ENCODE measurements around the gene KMT2B. TPM values are rescaled to one million over a fixed set of nuclear protein-coding genes. Genes with fewer than 3 reads are reported as not detected.
A peak's percentile ranks its signal among the peaks of the same experiment; 100 is the strongest.

KMT2B gene
- total and polyA plus RNA-seq, 8 donors, result 8.3 to 92.4 (median 18.9) TPM

GRCh38 chr19:35704218-35704617, 13.6 kb upstream of the KMT2B start, which contains the start of gene ZBTB32:
ZBTB32 (plus strand) TSS chr19:35704558; CDS start chr19:35714627, 10,069 bp downstream.
- Histone ChIP-seq H3K27me3 (peaks cover 0 to 17% (median 0%) of the 10 kb centered on the region in 3 donors), H3K9me3 (no peaks in the 10 kb centered on the region), H3K27ac (no peak within 1 kb of the TSS), H3K4me1 (peaks cover 0 to 17% (median 16%) of the 10 kb centered on the region in 4 donors), H3K36me3 (no peaks in the 10 kb centered on the region), H3K4me3 (no peak within 1 kb of the TSS)
- intact Hi-C loops (cut with DNase I; ENCODE audit: low total_unique reads), result no loop called here
- no peak for TF ChIP-seq POLR2A (IDR thresholded peaks at IDR 0.05)
- no peak for TF ChIP-seq POLR2AphosphoS5 (IDR thresholded peaks at IDR 0.05)
- TF ChIP-seq CTCF (IDR thresholded peaks at IDR 0.05), result no peak
- no peak for TF ChIP-seq EP300 (IDR thresholded peaks at IDR 0.05)
- peak in 1 of 2 donors; percentile 68 for DNase-seq
- WGBS, 5 donors, result 30 to 46% (median 31%) methylated on average over 16 to 24 of the region's 24 CpGs

GRCh38 chr19:35708391-35708790, 9.4 kb upstream of the KMT2B start:
- TF ChIP-seq EP300 (IDR thresholded peaks at IDR 0.05) (no peak), POLR2AphosphoS5 (IDR thresholded peaks at IDR 0.05) (no peak), CTCF (IDR thresholded peaks at IDR 0.05) (no peak), POLR2A (IDR thresholded peaks at IDR 0.05) (no peak)
- Histone ChIP-seq H3K4me1 (peaks cover 0 to 2% (median under 1%) of the 10 kb centered on the region in 4 donors), H3K4me3 (no peak overlapping the region), H3K36me3 (no peaks in the 10 kb centered on the region), H3K27ac (no peak overlapping the region), H3K27me3 (peaks cover 0 to 9% (median 0%) of the 10 kb centered on the region in 3 donors), H3K9me3 (no peaks in the 10 kb centered on the region)
- WGBS, 5 donors, result 82 to 100% (median 97%) methylated on average over 1 of the region's 1 CpG
- intact Hi-C loops (cut with DNase I; ENCODE audit: low total_unique reads), result no loop called here
- peak in 1 of 2 donors; percentile 12 for DNase-seq

GRCh38 chr19:35710784-35711723, 6.7 kb upstream of the KMT2B start:
- Histone ChIP-seq H3K4me1 (peaks cover 7 to 13% (median 10%) of the 10 kb centered on the region in 4 donors), H3K4me3 (no peak overlapping the region), H3K27ac (peak overlapping the region in 2 of 5 donors; percentile 2 to 8), H3K36me3 (no peaks in the 10 kb centered on the region), H3K27me3 (no peaks in the 10 kb centered on the region), H3K9me3 (no peaks in the 10 kb centered on the region)
- no peak for DNase-seq
- TF ChIP-seq POLR2A (IDR thresholded peaks at IDR 0.05), result no peak
- TF ChIP-seq CTCF (IDR thresholded peaks at IDR 0.05), result no peak
- TF ChIP-seq EP300 (IDR thresholded peaks at IDR 0.05), result no peak
- TF ChIP-seq POLR2AphosphoS5 (IDR thresholded peaks at IDR 0.05), result no peak
- WGBS, 5 donors, result 42 to 59% (median 56%) methylated on average over 13 of the region's 13 CpGs
- intact Hi-C loops (cut with DNase I; ENCODE audit: low total_unique reads), result loop anchor here (10.0 kb wide), 1 partner anchor 166 kb away; the partner anchor contains the start of gene TMEM147

GRCh38 chr19:35712567-35713505, 5.0 kb upstream of the KMT2B start:
- intact Hi-C loops (cut with DNase I; ENCODE audit: low total_unique reads), result loop anchor here (10.0 kb wide), 1 partner anchor 168 kb away; the partner anchor contains the start of gene TMEM147
- Histone ChIP-seq H3K4me3 (no peak overlapping the region), H3K27ac (no peak overlapping the region), H3K27me3 (no peaks in the 10 kb centered on the region), H3K9me3 (no peaks in the 10 kb centered on the region), H3K4me1 (peaks cover 13 to 24% (median 15%) of the 10 kb centered on the region in 4 donors), H3K36me3 (no peaks in the 10 kb centered on the region)
- TF ChIP-seq POLR2AphosphoS5 (IDR thresholded peaks at IDR 0.05) (no peak), EP300 (IDR thresholded peaks at IDR 0.05) (no peak), CTCF (IDR thresholded peaks at IDR 0.05) (no peak), POLR2A (IDR thresholded peaks at IDR 0.05) (no peak)
- 64 to 74% (median 73%) methylated on average over 10 to 11 of the region's 11 CpGs for WGBS, 5 donors
- DNase-seq, result peak in 1 of 2 donors; percentile 3
